IPS-18c (cell line): Measurements from ENCODE around the gene IFNA4.
"Not testable (repeated sequence)": the region's sequence is repeated elsewhere in the genome, so short reads cannot be mapped to it uniquely, and the experiment has no call there.

Experiments used
- H3K4me3 ChIP-seq: 2 replicates; pipeline ENCODE4 v1.7.0; 2013; ENCODE audit warnings: low read depth, mild to moderate bottlenecking, low read length, moderate library complexity; ENCODE audit not compliant: insufficient read depth
- H3K9me3 ChIP-seq: one replicate; pipeline ENCODE4 v1.6.1; 2013; ENCODE audit warnings: mild to moderate bottlenecking, low read length, moderate library complexity; ENCODE audit not compliant: control insufficient read depth, insufficient read depth

The IFNA4 gene

DNA sequence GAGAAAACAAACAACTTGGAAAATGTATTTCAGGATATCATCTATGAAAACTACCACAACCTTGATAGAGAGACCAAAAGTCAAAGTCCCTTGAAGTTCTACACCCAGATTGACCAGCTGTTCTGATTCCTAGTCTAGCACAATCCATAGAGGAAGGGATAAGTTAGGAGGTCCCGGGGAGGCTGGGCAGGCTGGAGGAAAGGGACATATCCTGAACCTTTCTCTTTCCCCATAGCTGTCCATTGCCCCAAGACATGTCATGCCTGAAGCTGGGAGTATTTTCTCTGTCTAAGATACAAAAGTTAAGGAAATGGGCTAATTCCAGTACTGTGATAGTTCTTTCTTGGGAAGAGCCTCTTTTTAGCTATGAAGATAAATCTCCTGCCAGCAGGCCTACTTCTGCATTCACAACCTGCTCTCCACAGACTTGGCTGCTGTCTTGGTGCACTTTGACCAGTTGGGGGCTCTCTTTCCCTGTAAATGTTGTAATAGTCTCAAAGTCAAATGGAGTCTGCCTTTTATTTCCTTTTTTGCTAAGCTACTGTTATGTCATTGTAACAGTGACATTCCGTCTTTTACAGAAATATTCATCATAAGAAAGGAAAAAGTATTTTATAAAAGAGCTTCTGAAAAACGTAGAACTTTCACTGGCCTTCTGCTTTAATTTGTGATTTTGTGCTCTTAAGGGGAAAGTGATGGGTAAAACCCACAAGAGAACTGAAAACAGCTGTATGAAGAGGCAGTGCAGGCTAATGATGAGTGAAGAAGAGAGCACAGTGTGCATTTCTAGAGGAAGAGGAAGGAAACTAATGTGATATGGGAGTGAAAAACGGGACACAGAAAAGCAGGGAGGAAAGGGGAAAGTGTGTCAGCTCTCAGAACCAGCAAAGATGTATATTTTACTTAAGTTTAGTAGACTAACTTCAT, 4.3 kb downstream of the IFNA4 start:
- H3K4me3 ChIP-seq, H3K9me3 ChIP-seq: not testable (repeated sequence)

DNA sequence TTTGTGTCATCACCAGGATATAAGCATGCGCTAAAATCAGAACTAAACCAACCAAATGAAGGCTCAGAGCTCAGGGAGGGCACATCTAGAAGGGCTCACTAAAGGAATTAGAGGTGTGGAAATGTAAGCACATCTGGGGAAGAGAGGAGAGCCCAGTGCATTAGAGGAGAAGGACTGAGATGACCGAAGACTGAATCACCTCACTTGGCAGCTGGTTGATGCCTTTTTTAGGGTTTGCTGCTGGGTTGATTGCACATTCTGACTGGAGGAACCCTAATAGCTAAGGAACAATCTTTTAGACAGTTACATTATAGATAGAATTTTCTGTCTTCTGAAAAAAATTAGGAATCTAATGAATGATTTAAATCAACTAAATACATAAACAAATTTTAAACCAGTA, 12.7 kb downstream of the IFNA4 start:
- Histone ChIP-seq H3K9me3 (no peaks in the 10 kb centered on the region), H3K4me3 (no peak overlapping the region)

DNA sequence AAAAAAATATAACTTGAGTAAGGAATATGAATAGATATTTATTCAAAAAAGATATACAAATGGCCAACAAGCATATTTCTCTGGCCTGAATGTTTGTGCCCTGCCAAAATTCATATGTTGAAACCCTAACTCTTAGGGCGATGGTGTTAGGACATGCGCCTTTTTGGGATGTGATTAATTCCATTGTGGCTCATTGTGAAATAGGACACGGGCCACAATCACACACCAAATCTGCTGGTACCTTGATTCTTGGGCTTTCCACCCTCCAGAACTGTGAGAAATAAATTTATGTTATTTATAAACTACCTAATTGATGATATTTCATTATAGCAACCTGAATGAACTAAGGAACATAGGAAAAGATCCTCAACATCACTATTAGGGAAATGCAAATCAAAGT, 15.2 kb downstream of the IFNA4 start:
- H3K4me3 ChIP-seq, result no peak overlapping the region
- H3K9me3 ChIP-seq, result no peaks in the 10 kb centered on the region

DNA sequence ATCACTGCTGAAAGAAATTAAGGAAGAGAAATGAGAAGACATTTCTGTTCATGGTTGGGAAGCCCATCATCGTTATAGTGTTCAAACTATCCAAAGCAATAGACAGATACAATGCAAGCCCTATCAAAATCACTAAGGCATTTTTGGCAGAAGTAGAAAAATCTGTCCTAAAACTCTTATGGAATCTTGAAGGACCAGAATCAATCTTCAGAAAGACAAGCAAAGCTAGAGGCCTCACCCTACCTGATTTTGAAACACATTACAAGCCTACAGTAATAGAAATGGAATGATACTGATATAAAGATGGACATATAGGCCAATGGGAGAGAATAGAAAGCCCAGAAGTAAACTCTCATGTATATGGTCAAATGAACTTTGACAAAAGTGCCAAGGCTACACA, 16.0 kb downstream of the IFNA4 start:
- Histone ChIP-seq H3K9me3 (no peaks in the 10 kb centered on the region), H3K4me3 (no peak overlapping the region)

DNA sequence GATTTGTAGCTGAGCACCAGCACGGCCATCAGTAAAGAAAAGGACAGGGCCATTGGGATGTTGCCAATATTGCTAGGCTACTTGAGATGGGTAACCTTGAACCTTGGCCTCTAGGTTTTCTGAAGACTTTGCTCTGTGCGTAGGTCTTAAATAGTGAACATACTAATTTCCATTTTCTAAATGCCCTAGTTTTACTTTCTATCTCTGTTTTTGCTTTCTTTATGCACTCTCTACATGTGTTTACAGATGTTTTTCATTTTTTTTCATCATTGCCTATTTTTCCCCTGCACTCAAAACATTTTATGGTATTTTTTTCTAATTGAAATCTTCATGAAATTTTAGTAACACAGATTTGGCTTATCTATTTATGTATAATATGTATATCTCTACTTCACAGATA, 20.8 kb downstream of the IFNA4 start, which contains the start of gene IFNA21:
Gene IFNA21, minus strand, starts transcription at position 101 of the 400 bp plus-strand sequence. Its CDS starts 48 bp downstream, at position 53.
- not testable (repeated sequence) for H3K9me3 ChIP-seq, H3K4me3 ChIP-seq

DNA sequence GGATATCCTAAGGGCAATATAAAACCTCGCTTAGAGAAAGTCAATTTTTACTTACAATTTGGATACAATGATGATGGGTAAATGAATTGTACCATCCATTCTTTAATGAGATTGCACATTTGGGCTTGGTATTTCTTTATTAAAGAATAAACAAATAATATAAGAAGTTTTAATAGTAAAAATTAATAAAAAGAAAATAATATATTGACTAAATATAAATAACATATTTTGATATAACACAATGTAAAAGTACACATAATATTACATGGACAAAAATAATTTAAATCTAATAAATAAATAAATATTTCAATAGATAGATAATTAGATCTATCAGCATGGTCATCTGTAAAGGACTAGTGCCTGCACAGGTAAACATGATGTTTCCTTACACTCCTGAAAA, 21.9 kb downstream of the IFNA4 start:
- H3K4me3 ChIP-seq, result no peak overlapping the region
- H3K9me3 ChIP-seq, result no peaks in the 10 kb centered on the region

DNA sequence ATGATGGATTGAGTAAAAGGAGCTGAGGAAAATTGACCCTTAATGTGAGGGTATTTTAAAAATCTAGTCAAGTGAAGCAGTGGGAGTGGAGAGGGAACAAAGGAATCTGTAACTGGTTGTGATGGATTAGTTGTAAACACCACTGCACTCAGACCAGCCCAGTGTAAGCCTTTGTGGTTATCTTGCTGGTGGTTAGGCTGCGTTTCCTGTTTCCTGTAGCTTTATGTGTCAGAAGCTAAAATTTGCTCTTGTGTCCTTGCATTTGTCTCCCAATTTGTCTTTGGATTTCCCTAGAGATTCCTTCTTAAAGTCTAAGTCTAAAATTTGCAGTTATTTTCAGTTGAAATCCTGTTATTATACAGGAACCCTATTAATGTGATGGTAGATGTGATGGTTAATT, 27.2 kb downstream of the IFNA4 start:
- H3K4me3 ChIP-seq, result no peak overlapping the region
- H3K9me3 ChIP-seq, result no peaks in the 10 kb centered on the region

DNA sequence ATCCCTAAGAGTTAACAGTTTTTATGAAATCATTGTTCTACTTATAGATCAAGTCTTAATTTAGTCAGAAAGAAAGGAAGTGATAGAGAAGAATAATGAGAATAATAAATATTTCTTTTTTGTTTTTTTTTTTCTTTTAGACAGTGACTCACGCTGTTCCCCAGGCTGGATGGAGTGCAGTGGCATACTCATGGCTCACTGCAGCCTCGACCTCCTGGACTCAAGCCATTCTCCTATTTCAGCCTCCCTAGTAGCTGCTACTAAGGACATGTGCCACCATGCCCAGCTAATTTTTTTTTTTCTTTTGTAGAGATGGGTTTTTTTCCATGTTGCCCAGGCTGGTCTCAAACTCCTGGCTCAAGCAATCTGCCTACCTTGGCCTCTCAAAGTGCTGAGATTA, 31.9 kb downstream of the IFNA4 start:
- no peak overlapping the region for H3K4me3 ChIP-seq
- no peaks in the 10 kb centered on the region for H3K9me3 ChIP-seq

DNA sequence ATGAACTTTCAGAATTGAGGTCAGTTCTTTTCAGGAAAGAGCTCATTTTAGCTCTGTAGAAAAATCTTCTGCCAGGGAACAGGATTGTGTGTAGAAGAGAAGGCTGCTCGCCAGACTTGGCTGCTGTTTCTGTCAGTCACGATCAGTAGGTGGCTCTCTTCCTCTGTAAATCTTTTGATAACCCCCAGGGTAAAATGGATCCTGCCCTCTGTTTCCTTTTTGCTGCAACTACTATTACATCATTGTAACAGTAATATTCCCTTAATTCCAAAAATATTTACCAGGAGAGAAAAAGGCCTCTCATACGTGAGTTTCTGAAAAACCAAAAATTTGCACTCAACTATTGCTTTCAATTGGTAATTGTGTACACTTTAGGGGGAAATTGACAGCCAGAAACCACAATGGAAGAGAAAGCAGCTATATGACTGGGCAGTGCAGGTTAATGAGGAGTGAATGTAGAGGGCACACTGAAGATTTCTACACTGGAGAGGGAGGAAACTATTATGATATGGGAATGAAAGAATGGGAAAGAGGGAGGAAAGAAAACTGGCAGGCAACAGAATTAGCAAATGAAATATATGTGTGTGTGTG, 33.3 kb downstream of the IFNA4 start:
- Histone ChIP-seq H3K4me3 (no peak overlapping the region), H3K9me3 (no peaks in the 10 kb centered on the region)

DNA sequence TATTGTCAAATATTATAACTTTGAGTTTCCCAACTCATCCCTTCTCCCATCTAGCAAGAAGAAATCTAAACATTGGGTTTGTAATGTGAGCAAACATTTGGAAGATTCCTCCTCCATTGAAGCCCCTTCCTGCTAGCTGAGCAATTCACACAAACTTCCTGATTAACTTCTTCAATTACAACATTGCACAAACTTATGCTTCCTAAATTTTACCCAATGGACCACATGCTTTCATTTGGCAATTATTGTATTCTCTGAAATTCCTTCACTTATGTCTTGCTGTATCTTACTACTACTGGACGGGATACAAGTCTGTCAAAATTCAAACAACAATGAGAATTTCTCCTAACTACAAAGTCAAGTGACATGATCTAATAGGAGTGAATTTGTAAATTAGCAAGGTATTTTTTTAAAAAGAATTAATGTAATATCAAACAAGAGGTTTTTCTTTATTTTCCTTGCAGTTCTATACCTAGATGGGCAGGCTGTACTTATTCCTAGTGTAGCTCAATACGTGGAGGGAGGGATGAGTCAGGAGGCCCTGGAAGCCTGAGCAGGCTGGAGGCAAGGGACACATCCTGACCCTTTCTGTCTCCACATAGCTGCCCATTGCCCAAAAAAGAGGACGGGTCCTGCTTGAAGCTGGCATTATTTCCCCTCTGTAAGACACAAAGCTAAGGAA, 33.9 kb downstream of the IFNA4 start:
- no peak overlapping the region for H3K4me3 ChIP-seq
- no peaks in the 10 kb centered on the region for H3K9me3 ChIP-seq

DNA sequence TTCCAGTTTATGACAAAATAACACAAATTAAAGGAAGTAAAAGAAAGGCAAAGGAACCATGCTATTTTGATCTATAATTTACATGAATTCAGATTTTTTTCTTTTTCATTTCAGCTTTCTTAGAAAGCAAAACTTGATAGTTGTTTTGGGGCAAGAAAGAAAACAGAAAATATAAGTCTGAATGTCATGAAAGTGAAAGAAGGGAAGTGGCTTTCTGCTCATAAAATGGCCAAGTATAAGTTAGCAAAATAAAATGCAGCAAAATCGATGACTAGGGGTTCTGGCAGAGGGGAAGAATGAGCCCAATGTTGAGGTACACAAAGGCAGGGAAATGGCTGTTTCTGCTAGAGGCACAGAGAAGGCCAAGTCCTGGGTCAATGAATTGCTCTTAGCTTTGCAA, 42.8 kb downstream of the IFNA4 start:
- Histone ChIP-seq H3K4me3 (no peak overlapping the region), H3K9me3 (no peaks in the 10 kb centered on the region)

DNA sequence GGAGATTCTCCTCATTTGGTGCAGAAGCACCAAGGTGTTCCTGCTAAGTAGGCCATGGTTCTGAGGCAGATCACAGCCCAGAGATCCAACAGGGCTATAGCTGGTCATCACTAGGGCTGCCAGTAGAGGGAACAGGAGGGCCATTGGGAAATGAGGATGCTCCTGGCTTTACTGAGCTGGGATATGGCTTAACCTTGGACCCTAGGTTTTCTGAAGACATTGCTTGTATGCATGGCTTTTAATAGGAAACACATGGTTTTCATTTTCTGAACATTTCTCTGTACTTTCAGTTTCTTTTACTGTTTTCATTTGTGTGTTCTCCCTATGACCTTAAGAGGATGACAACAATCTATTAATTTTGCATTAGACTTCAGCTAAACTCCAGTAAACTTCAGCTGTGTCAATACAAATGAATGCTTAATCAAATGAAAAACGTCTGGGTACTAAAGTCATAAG, 45.9 kb downstream of the IFNA4 start, which contains the start of gene IFNW1:
Gene IFNW1, minus strand, starts transcription at position 406 of the 456 bp plus-strand sequence. Its CDS starts 262 bp downstream, at position 144.
- Histone ChIP-seq H3K4me3 (no peak within 1 kb of the TSS), H3K9me3 (no peaks in the 10 kb centered on the region)

DNA sequence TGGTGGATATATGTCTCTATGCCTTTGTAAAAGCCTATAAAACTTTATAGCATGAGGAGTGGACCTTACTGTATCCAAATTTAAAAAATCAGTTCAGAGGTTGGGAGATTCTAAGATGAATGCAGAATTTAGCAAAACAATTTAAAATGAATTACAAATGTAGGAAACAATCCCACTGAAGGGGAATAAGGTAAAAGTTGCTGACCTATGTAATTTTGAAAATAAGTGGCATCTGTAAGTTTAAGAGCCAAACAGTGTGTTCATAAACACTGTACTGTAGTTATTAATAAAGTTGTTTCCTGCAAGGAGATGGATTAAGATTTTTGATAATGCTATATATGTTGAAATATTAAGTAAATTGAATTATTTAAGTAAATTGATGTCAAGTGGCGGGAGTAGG, 50.4 kb downstream of the IFNA4 start:
- H3K9me3 ChIP-seq, result no peaks in the 10 kb centered on the region
- no peak overlapping the region for H3K4me3 ChIP-seq
